ENCODE measurements around the gene CC2D1A. TPM values are rescaled to one million over a fixed set of nuclear protein-coding genes. Genes with fewer than 3 reads are reported as not detected.

The CC2D1A gene
- polyA plus RNA-seq, 1 of the 3 experiments (the other 2 are of a cell fraction) = 24.2 TPM

DNA sequence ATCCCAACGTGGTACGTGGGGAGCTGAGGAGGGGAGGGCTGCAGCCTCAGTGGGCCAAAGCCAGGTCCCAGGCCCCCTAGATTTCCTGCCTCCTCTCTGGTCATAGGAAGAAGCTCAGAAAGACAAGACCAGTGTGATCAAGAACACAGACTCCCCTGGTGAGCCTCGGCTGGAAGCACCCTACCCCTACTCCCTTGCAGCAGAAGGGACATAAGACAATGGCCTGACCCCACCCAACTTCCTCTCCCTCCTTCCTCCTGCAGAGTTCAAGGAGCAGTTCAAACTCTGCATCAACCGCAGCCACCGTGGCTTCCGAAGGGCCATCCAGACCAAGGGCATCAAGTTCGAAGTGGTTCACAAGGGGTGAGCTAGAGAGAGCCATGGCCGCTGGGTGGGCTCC is 20.7 kb downstream of the CC2D1A start:
- H3K9ac ChIP-seq = no peak overlapping the region
- TF ChIP-seq GABPA (IDR thresholded peaks at IDR 0.05; ENCODE audit: low read depth) = no peak
- TF ChIP-seq ELF1 (IDR thresholded peaks at IDR 0.05) = no peak
- no peak for TF ChIP-seq RAD21 (IDR thresholded peaks at IDR 0.05; ENCODE audit: low read length)
- TF ChIP-seq, protein P1, sequence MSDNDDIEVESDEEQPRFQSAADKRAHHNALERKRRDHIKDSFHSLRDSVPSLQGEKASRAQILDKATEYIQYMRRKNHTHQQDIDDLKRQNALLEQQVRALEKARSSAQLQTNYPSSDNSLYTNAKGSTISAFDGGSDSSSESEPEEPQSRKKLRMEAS (IDR thresholded peaks at IDR 0.05; ENCODE audit: low read depth) = no peak
- no peak for TF ChIP-seq FOSL2 (IDR thresholded peaks at IDR 0.05; ENCODE audit: borderline replicate concordance, low read depth)
- TF ChIP-seq POLR2AphosphoS5 (IDR thresholded peaks at IDR 0.05; ENCODE audit: low read depth, low read length) = no peak
- no peak for TF ChIP-seq TAF1 (IDR thresholded peaks at IDR 0.05; ENCODE audit: borderline replicate concordance, low read depth, low read length)
- no peak for TF ChIP-seq TCF12 (IDR thresholded peaks at IDR 0.05)
- TF ChIP-seq, protein P2, sequence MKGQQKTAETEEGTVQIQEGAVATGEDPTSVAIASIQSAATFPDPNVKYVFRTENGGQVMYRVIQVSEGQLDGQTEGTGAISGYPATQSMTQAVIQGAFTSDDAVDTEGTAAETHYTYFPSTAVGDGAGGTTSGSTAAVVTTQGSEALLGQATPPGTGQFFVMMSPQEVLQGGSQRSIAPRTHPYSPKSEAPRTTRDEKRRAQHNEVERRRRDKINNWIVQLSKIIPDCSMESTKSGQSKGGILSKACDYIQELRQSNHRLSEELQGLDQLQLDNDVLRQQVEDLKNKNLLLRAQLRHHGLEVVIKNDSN (IDR thresholded peaks at IDR 0.05; ENCODE audit: borderline replicate concordance, low read depth) = no peak
- no peak for TF ChIP-seq MXI1 (IDR thresholded peaks at IDR 0.05; ENCODE audit: low read depth, low read length)
- TF ChIP-seq MEF2A (IDR thresholded peaks at IDR 0.05; ENCODE audit: borderline replicate concordance, low read depth) = no peak
- TF ChIP-seq, protein P3, sequence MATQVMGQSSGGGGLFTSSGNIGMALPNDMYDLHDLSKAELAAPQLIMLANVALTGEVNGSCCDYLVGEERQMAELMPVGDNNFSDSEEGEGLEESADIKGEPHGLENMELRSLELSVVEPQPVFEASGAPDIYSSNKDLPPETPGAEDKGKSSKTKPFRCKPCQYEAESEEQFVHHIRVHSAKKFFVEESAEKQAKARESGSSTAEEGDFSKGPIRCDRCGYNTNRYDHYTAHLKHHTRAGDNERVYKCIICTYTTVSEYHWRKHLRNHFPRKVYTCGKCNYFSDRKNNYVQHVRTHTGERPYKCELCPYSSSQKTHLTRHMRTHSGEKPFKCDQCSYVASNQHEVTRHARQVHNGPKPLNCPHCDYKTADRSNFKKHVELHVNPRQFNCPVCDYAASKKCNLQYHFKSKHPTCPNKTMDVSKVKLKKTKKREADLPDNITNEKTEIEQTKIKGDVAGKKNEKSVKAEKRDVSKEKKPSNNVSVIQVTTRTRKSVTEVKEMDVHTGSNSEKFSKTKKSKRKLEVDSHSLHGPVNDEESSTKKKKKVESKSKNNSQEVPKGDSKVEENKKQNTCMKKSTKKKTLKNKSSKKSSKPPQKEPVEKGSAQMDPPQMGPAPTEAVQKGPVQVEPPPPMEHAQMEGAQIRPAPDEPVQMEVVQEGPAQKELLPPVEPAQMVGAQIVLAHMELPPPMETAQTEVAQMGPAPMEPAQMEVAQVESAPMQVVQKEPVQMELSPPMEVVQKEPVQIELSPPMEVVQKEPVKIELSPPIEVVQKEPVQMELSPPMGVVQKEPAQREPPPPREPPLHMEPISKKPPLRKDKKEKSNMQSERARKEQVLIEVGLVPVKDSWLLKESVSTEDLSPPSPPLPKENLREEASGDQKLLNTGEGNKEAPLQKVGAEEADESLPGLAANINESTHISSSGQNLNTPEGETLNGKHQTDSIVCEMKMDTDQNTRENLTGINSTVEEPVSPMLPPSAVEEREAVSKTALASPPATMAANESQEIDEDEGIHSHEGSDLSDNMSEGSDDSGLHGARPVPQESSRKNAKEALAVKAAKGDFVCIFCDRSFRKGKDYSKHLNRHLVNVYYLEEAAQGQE (IDR thresholded peaks at IDR 0.05; ENCODE audit: low read depth, low read length) = no peak
- POLR2A ChIA-PET = interaction anchor here (0.7 kb wide), 1 partner anchor 12 kb away, joined by 3 read pairs; no protein-coding TSS in a partner anchor
- no peaks in the 10 kb centered on the region for H3K27me3 ChIP-seq (ENCODE audit: insufficient read depth)
- H3F3A ChIP-seq (replicated peaks; ENCODE audit: insufficient read depth) = no peaks in the 10 kb centered on the region
- H3K9me3 ChIP-seq = no peaks in the 10 kb centered on the region
- H3K79me2 ChIP-seq (ENCODE audit: insufficient read depth) = no peaks in the 10 kb centered on the region
- 97% methylated on average over 3 of the region's 8 CpGs for WGBS (ENCODE audit: low lambda C conversion rate)
- H2AFZ ChIP-seq (ENCODE audit: low read depth) = no peak overlapping the region
- H3K27ac ChIP-seq (ENCODE audit: low read depth in 2 of 2, low read length in 1 of 2) = no peak overlapping the region
- DNase-seq = no peak
- H3K36me3 ChIP-seq (replicated peaks in 1 of 2; ENCODE audit: control insufficient read depth in 1 of 2, insufficient read depth in 2 of 2, low read length in 1 of 2) = peaks cover 2% of the 10 kb centered on the region in 2 experiments
- no peak overlapping the region for H3K4me3 ChIP-seq (ENCODE audit: low read depth in 2 of 2, low read length in 1 of 2)
- peaks cover 0 to 7% of the 10 kb centered on the region in 2 experiments; a peak in 1 of 4 replicates for H3K4me1 ChIP-seq (ENCODE audit: control insufficient read depth in 1 of 2, insufficient read depth in 2 of 2, low read depth in 1 of 2, low read length in 1 of 2)
- no peaks in the 10 kb centered on the region for H4K20me1 ChIP-seq (ENCODE audit: insufficient read depth)
- no peak overlapping the region for H3K4me2 ChIP-seq
- no peaks in the 10 kb centered on the region for H3K9me2 ChIP-seq
- CTCF ChIA-PET = no interaction called here

DNA sequence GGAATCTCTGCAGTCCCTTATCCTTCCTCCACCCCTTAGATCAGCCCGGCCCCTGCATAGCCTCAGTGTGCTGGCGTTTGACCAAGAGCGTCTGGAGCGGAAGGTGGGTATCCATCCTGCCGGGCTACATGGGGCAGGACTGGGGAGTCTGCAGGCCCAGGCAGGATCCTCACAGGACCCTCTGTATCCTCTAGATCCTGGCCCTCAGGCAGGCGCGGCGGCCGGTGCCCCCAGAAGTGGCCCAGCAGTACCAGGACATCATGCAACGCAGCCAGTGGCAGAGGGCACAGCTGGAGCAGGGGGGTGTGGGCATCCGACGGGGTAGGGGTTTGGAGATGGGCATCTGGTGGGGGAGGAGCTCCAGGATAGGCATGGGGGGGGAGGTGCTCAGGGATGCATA is 23.3 kb downstream of the CC2D1A start:
- Histone ChIP-seq H3K27ac (ENCODE audit: low read depth in 2 of 2, low read length in 1 of 2) (peak overlapping the region in 1 of 2 experiments; percentile 8; a peak in 1 of 4 replicates), H4K20me1 (ENCODE audit: insufficient read depth) (no peaks in the 10 kb centered on the region), H3F3A (replicated peaks; ENCODE audit: insufficient read depth) (no peaks in the 10 kb centered on the region), H3K4me1 (ENCODE audit: control insufficient read depth in 1 of 2, insufficient read depth in 2 of 2, low read depth in 1 of 2, low read length in 1 of 2) (peaks cover 0 to 7% of the 10 kb centered on the region in 2 experiments; a peak in 1 of 4 replicates), H3K4me3 (ENCODE audit: low read depth in 2 of 2, low read length in 1 of 2) (no peak overlapping the region), H3K9ac (no peak overlapping the region), H2AFZ (ENCODE audit: low read depth) (no peak overlapping the region), H3K79me2 (ENCODE audit: insufficient read depth) (no peaks in the 10 kb centered on the region), H3K4me2 (no peak overlapping the region), H3K9me2 (no peaks in the 10 kb centered on the region), H3K9me3 (no peaks in the 10 kb centered on the region), H3K36me3 (replicated peaks in 1 of 2; ENCODE audit: control insufficient read depth in 1 of 2, insufficient read depth in 2 of 2, low read length in 1 of 2) (peaks cover 0 to 2% of the 10 kb centered on the region in 2 experiments), H3K27me3 (ENCODE audit: insufficient read depth) (no peaks in the 10 kb centered on the region)
- ChIA-PET CTCF (interaction anchor here (0.9 to 1.2 kb wide), 3 partner anchors 9 to 119 kb away, joined by 3 read pairs; partner anchors contain the start of gene PODNL1), POLR2A (interaction anchor here (0.6 to 1.2 kb wide), 3 partner anchors 9 to 102 kb away, joined by 3 to 4 read pairs (median 4); partner anchors contain the start of genes DCAF15, IL27RA and PODNL1)
- 89% methylated on average over 12 of the region's 12 CpGs for WGBS (ENCODE audit: low lambda C conversion rate)
- peak; percentile 76 for DNase-seq
- TF ChIP-seq, protein P4, sequence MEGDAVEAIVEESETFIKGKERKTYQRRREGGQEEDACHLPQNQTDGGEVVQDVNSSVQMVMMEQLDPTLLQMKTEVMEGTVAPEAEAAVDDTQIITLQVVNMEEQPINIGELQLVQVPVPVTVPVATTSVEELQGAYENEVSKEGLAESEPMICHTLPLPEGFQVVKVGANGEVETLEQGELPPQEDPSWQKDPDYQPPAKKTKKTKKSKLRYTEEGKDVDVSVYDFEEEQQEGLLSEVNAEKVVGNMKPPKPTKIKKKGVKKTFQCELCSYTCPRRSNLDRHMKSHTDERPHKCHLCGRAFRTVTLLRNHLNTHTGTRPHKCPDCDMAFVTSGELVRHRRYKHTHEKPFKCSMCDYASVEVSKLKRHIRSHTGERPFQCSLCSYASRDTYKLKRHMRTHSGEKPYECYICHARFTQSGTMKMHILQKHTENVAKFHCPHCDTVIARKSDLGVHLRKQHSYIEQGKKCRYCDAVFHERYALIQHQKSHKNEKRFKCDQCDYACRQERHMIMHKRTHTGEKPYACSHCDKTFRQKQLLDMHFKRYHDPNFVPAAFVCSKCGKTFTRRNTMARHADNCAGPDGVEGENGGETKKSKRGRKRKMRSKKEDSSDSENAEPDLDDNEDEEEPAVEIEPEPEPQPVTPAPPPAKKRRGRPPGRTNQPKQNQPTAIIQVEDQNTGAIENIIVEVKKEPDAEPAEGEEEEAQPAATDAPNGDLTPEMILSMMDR (IDR thresholded peaks at IDR 0.05) = no peak
- TF ChIP-seq, protein P5, sequence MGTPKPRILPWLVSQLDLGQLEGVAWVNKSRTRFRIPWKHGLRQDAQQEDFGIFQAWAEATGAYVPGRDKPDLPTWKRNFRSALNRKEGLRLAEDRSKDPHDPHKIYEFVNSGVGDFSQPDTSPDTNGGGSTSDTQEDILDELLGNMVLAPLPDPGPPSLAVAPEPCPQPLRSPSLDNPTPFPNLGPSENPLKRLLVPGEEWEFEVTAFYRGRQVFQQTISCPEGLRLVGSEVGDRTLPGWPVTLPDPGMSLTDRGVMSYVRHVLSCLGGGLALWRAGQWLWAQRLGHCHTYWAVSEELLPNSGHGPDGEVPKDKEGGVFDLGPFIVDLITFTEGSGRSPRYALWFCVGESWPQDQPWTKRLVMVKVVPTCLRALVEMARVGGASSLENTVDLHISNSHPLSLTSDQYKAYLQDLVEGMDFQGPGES (IDR thresholded peaks at IDR 0.05; ENCODE audit: low read depth, low read length) = no peak
- TF ChIP-seq NRF1 (IDR thresholded peaks at IDR 0.05; ENCODE audit: low read depth, low read length) = no peak
- TF ChIP-seq RAD21 (IDR thresholded peaks at IDR 0.05; ENCODE audit: low read length) = no peak
- no peak for TF ChIP-seq JUND (IDR thresholded peaks at IDR 0.05)
- TF ChIP-seq SIN3A (IDR thresholded peaks at IDR 0.05; ENCODE audit: borderline replicate concordance, low read depth, low read length) = no peak
- no peak for TF ChIP-seq EZH2phosphoT487 (IDR thresholded peaks at IDR 0.05; ENCODE audit: borderline replicate concordance, low read depth)
- TF ChIP-seq POLR2AphosphoS5 (IDR thresholded peaks at IDR 0.05; ENCODE audit: low read depth, low read length) = no peak
